Activated CD4-positive, alpha-beta T cell treated with anti-CD3 and anti-CD28 coated beads for 48 hours (primary cell): Measurements from ENCODE around the gene DUSP14.
"Not testable (repeated sequence)": the region's sequence is repeated elsewhere in the genome, so short reads cannot be mapped to it uniquely, and the experiment has no call there.

Experiments
- DNase-seq: peaks from one replicate; pipeline ENCODE4 v3.0.0-alpha.2; 2020

The DUSP14 gene

GRCh38 chr17:37485938-37486570 is 3.6 kb upstream of the DUSP14 start:
- DNase-seq, result no peak

DNA sequence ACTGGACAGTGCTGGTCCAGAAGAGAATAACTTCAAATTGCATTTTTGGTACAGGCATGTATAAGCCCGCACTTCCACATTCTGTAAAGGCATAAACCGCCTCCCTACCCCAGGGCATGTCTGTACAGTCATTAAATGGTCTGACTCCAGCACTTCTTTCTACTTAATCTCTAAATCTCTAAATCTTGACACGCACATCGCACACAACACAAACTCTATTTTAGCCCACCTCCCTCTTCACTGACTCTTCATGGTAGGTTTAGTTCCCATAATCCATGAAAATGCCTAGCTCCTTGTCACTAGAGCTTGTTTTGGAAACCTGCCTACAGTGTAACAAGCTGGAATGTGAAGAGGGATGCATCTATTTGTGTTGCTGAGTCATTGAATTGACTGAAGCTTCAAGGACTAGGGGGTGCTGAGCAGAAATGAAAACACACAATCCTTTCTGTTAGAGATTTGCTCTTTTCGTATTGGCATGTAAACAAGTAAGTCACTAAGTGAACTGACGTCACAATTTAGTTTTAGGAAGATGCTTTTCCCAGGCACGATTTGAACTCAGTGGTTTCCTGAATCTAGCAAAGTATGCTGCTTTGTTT is 1.6 kb upstream of the DUSP14 start:
- peak; percentile 15 for DNase-seq

DNA sequence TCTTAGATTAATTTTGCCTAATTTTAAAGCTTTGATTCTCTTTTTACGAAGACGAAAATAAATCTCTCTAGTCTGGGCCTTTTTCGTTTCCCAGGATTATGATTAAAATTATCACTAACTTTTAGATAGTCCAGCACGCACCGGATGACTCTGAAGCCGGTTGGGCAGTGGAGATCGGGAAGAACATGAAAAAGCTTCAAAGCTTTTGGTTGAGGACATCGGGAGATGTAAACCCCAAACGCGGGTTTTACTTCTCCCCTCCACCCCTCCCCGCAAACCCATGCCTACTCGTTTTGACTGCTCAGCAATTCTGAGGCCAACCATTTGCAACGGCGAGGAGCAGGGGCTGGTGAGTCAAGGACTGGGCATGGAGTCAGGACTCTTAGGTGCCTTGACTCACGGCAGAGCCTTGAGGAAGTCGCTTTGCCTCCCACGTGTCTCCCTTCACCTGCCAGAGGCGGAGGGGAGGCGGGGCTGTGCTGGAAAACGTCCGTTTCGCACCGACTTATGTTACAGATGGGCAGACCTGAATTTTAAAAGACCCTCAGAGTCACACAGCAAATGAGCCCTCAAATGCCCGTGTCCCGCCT is 989 bp upstream of the DUSP14 start:
- peak; percentile 79 for DNase-seq

DNA sequence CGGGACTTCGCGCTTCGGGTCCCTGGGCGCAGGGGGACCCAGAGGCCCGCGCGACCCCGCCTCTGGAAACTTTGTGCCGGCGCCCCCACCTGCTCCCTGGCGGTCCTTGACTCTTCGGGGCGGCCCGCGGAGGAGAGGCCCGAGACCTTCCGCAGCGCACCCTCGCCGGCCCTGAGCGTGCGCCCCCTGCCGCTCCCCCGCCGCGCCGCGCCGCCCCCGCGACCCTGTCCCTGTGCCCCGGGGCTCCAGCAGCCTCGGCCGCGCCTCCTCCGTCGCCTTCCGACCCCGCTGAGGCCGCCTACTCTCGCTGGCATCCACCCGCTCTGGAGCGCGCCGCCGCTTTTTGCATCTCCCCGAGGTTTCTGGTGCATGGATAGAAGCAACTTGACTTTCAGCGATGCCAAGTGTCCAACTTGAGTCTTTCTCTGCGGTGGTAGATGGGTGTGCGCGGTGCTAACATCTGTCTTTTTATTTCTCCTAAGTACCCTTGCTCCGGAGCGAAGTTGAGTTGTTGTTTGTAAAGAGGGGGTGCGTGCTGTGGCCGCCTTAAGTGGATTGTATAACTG is 414 bp downstream of the DUSP14 start:
- peak; percentile 85 for DNase-seq

- peak; percentile 36 for DNase-seq
These were observed 1.2 kb downstream of the DUSP14 start for GRCh38 chr17:37490638-37491614.

GRCh38 chr17:37492167-37492566 is 2.5 kb downstream of the DUSP14 start:
- DNase-seq, result no peak

DNA sequence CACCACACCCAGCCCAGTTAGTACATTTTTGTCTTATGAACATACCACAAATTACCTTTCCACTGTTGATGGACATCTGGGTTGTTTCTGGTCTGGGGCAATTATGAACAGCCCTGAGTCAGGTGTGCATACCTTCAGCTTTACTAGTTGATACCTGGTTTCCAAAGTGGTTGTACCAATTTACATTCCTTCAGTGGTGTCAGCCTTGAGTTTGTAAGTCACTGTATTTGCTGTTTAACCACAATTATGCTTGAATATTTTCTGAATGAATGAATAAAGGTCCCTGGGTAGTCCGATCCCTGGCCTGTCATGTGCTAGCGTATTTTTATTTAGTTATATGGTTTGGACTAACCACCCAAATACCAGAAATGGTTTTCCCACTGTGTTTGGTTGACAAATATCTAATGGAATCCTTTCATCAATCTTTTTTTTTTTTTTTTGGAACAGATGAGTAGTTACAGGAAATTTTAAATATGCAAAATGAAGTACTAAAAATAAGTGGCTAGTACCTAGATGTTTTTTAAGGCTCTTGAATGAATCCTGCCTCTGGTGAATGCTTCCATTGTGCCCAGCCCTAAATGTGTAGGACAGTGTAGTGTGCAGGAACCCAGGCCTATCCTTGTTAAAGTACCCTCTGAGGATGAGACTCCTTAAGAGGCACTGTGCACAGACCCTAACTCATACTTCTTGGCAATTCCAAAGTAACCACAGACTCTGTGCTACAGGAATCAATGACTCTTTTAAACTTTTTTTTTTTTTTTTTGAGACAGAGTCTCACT is 3.7 kb downstream of the DUSP14 start:
- no peak for DNase-seq

DNA sequence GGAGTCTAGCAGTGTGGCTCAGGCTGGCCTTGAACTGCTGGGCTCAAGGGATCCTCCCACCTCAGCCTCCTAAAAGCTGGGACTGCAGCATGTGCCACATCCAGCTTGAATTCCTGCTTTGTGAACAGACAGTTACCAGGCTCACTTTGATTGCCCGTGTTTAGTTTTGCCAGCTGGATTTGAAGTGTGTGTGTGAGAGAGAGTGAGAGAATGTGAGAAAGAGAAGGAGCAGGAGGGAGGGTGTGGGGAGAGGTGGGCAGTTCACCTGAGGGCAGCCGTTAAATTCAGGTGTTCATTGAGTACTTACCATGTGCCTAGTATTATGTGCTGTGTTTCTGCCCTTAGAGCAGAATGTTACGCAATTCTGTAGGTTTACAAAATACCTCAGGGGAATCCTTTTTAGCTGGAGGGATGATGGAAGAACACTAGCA is 4.7 kb downstream of the DUSP14 start:
- no peak for DNase-seq

GRCh38 chr17:37494971-37495370 is 5.3 kb downstream of the DUSP14 start:
- no peak for DNase-seq

- DNase-seq, result no peak
These were observed 10.7 kb downstream of the DUSP14 start for GRCh38 chr17:37500378-37500777.

GRCh38 chr17:37502009-37502936 is 12.6 kb downstream of the DUSP14 start:
- DNase-seq, result no peak

GRCh38 chr17:37503148-37503547 is 13.5 kb downstream of the DUSP14 start:
- DNase-seq, result no peak

- DNase-seq, result no peak
These were observed 15.6 kb downstream of the DUSP14 start for GRCh38 chr17:37505333-37505732.

DNA sequence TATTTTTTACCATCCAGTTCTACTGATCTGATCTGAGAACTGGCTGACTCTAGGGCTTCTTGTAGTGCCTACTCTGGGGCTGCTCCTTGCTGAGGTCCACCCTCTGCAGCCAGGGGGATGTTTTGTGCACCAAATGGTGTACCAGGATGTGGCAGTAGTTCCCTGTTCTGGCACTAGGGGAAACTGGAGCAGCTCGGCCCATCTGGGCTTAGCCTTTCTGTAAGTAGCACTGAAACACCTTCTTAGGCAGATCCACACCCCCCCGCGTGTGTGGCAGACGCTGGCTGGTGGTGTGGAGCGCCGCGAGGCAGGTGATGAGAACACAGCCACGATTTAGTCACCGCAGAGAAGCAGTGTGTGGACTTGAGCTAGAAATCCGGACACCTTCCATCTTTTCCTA is 17.0 kb downstream of the DUSP14 start:
- DNase-seq, result peak; percentile 55

DNA sequence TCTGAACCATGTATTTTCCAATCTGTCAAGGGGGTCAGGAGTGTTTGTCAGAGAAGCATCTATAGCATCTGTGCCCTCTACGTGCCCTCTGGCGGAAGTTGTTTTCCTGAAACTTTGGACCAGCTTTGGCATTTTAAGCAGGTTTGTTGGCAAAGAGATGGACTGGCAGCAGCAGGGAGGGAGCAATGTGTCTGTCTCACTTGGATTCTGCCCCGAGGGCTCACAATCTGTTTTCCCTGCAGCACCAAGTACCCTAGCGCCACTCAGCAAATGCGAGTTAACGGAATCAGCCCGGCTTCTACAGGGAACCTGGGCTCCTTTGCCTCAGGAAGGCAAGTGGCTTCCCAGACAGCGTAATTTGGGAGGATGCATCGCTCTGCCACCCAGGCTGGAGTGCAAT is 17.4 kb downstream of the DUSP14 start:
- no peak for DNase-seq

DNA sequence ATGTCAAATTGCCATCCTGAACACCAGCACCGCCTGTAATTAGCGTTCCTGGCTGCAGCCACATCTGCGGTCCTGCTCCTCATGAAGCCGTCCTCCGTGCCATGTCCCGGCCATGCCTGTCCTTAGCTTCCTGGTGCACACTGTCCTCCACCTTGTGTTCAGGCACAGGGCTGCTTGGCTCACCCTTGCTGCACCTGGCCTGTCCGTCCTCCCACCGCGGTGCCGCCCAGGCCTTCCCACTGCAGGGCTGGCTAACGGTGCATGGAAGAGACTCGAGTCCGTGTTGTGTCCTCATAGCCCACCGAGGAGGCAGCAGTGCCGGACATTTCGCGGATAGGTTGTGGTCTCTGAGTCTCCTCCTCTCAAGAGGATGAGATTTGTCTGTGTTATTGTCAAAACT is 20.4 kb downstream of the DUSP14 start:
- no peak for DNase-seq

GRCh38 chr17:37511642-37512041 is 22.0 kb downstream of the DUSP14 start:
- DNase-seq, result not testable (repeated sequence)

DNA sequence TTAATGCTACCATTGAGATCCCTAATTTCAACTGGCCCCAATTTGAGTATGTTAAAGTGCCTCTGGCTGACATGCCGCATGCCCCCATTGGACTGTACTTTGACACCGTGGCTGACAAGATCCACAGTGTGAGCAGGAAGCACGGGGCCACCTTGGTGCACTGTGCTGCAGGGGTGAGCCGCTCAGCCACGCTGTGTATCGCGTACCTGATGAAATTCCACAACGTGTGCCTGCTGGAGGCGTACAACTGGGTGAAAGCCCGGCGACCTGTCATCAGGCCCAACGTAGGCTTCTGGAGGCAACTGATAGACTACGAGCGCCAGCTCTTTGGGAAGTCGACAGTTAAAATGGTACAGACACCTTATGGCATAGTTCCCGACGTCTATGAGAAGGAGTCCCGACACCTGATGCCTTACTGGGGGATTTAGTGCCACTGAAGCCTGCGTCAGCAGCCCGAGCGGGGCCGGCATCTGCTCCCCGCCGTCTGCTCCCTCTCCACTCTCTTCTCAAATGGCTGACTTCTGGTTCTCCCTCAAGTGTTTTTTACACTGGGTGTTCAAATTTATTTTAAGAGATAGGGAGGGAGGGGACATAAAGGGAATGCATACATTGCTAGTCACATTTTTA is 22.9 kb downstream of the DUSP14 start:
- no peak for DNase-seq

DNA sequence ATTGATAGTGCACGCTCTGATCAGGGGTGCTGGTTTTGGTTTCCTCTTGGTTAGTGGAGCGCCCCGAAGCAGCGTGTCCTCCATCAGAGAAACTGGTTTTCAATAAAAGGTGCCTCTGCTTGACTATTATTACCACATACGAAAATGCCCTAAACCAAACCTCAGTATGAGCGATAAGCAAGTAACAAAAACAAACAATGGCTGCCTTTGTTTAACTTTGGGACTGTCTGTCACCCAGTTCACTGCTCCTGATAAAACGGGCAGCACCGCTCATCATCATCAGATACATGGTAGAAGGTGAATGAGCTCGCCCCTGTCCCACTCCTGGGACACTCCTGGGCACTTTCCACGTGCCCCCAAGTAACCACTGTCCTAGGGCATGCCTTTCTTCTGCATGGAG is 24.0 kb downstream of the DUSP14 start:
- no peak for DNase-seq

DNA sequence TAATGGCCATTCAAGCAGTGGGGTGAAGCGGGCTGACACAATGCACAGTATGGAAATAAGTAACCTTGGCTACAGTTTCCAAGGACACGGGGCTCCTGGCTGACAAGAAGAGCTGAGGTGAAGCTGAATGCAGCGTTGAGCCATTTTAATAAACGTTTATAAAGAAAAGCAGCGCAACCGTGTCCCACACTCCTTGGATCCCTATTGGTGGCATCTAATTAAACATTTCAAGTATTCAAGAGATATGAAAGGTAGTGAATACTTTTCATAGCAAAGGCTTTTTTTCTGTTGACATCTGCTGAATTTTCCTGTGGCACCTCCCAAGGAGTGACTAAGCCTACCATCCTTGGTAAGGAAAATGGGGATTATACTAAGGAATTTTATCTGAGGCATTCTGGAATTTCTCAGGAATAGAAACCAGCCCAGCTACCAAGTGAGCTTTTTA is 26.5 kb downstream of the DUSP14 start:
- no peak for DNase-seq
